ENCODE data around the gene PTPRD.
A peak's percentile ranks its signal among the peaks of the same experiment; 100 is the strongest.

The PTPRD gene

GRCh38 chr9:8494571-8494970 is 2118.2 kb downstream of the PTPRD start:
- DNase-seq (ENCODE audit: low spot score): no peak

- DNase-seq (ENCODE audit: low spot score): no peak
Observed at GRCh38 chr9:8492679-8493078, 2120.1 kb downstream of the PTPRD start.

- no peak for DNase-seq (ENCODE audit: low spot score)
Observed at GRCh38 chr9:8492024-8492423, 2120.8 kb downstream of the PTPRD start.

GRCh38 chr9:8491563-8491962 is 2121.2 kb downstream of the PTPRD start:
- DNase-seq (ENCODE audit: low spot score): no peak

- no peak for DNase-seq (ENCODE audit: low spot score)
Observed at GRCh38 chr9:8489835-8490234, 2123.0 kb downstream of the PTPRD start.

GRCh38 chr9:8486095-8486494 is 2126.7 kb downstream of the PTPRD start:
- DNase-seq (ENCODE audit: low spot score): peak; percentile 6

GRCh38 chr9:8484597-8485191 is 2128.1 kb downstream of the PTPRD start:
- no peak for DNase-seq (ENCODE audit: low spot score)

GRCh38 chr9:8477450-8477849 is 2135.4 kb downstream of the PTPRD start:
- peak; percentile 5 for DNase-seq (ENCODE audit: low spot score)

- DNase-seq (ENCODE audit: low spot score): no peak
Observed at GRCh38 chr9:8474937-8475336, 2137.9 kb downstream of the PTPRD start.

- no peak for DNase-seq (ENCODE audit: low spot score)
Observed at GRCh38 chr9:8473244-8474020, 2139.4 kb downstream of the PTPRD start.

GRCh38 chr9:8468045-8468637 is 2144.7 kb downstream of the PTPRD start:
- DNase-seq (ENCODE audit: low spot score): no peak

GRCh38 chr9:8457816-8458215 is 2155.0 kb downstream of the PTPRD start:
- no peak for DNase-seq (ENCODE audit: low spot score)

- no peak for DNase-seq (ENCODE audit: low spot score)
Observed at GRCh38 chr9:8457055-8457454, 2155.7 kb downstream of the PTPRD start.

GRCh38 chr9:8456344-8456743 is 2156.5 kb downstream of the PTPRD start:
- DNase-seq (ENCODE audit: low spot score): no peak

GRCh38 chr9:8450810-8451545 is 2161.8 kb downstream of the PTPRD start:
- DNase-seq (ENCODE audit: low spot score): no peak

GRCh38 chr9:8448226-8448625 is 2164.6 kb downstream of the PTPRD start:
- no peak for DNase-seq (ENCODE audit: low spot score)

- DNase-seq (ENCODE audit: low spot score): no peak
Observed at GRCh38 chr9:8447601-8448000, 2165.2 kb downstream of the PTPRD start.

- no peak for DNase-seq (ENCODE audit: low spot score)
Observed at GRCh38 chr9:8437876-8438275, 2174.9 kb downstream of the PTPRD start.

GRCh38 chr9:8437259-8437658 is 2175.5 kb downstream of the PTPRD start:
- no peak for DNase-seq (ENCODE audit: low spot score)

GRCh38 chr9:8436786-8437185 is 2176.0 kb downstream of the PTPRD start:
- no peak for DNase-seq (ENCODE audit: low spot score)

- DNase-seq (ENCODE audit: low spot score): no peak
Observed at GRCh38 chr9:8434621-8435020, 2178.2 kb downstream of the PTPRD start.

- DNase-seq (ENCODE audit: low spot score): no peak
Observed at GRCh38 chr9:8432224-8432623, 2180.6 kb downstream of the PTPRD start.

- DNase-seq (ENCODE audit: low spot score): no peak
Observed at GRCh38 chr9:8431505-8431904, 2181.3 kb downstream of the PTPRD start.

Measured in HuH-7 (cell line).